Stimulated activated CD4-positive, alpha-beta T cell treated with anti-CD3 and anti-CD28 coated beads, Interleukin-4, amount 100 ng/mL, for 4 hours (primary cell): Measurements from ENCODE around the gene PDE3A.
"Not testable (repeated sequence)": the region's sequence is repeated elsewhere in the genome, so short reads cannot be mapped to it uniquely, and the experiment has no call there.

Experiments used
- DNase-seq, 2 experiments: peaks; one replicate each; pipeline ENCODE4 v3.0.0-alpha.2; 2020

PDE3A gene

GRCh38 chr12:20368114-20368650, at the start of gene PDE3A:
Gene PDE3A (plus strand): TSS chr12:20368537. CDS start chr12:20369285, 748 bp downstream.
- no peak for DNase-seq

- no peak for DNase-seq
These were observed 49.0 kb upstream of the PDE3A start for GRCh38 chr12:20319366-20319765.

- no peak for DNase-seq
These were observed 47.8 kb upstream of the PDE3A start for GRCh38 chr12:20320552-20320951.

- not testable (repeated sequence) for DNase-seq
These were observed 37.4 kb upstream of the PDE3A start for GRCh38 chr12:20330826-20331505.

GRCh38 chr12:20339060-20339459, 29.3 kb upstream of the PDE3A start:
- DNase-seq, result no peak

- DNase-seq, result no peak
These were observed 26.2 kb upstream of the PDE3A start for GRCh38 chr12:20342111-20342510.

- DNase-seq, result no peak
These were observed 22.5 kb upstream of the PDE3A start for GRCh38 chr12:20345866-20346265.

GRCh38 chr12:20350026-20350425, 18.3 kb upstream of the PDE3A start:
- DNase-seq, result no peak

- DNase-seq, result no peak
These were observed 17.8 kb upstream of the PDE3A start for GRCh38 chr12:20350495-20350894.

- DNase-seq, result no peak
These were observed 16.9 kb upstream of the PDE3A start for GRCh38 chr12:20351406-20351805.

- no peak for DNase-seq
These were observed 12.3 kb upstream of the PDE3A start for GRCh38 chr12:20356048-20356447.

- DNase-seq, result no peak
These were observed 7.9 kb upstream of the PDE3A start for GRCh38 chr12:20360407-20360806.

- no peak for DNase-seq
These were observed 6.9 kb upstream of the PDE3A start for GRCh38 chr12:20361416-20361815.

- no peak for DNase-seq
These were observed 3.8 kb upstream of the PDE3A start for GRCh38 chr12:20364501-20364900.

GRCh38 chr12:20366776-20367409, 1.4 kb upstream of the PDE3A start:
- no peak for DNase-seq

- no peak for DNase-seq
These were observed 689 bp upstream of the PDE3A start for GRCh38 chr12:20367583-20368113.

- DNase-seq, result no peak
These were observed 441 bp downstream of the PDE3A start for GRCh38 chr12:20368651-20369304.

- no peak for DNase-seq
These were observed 1.1 kb downstream of the PDE3A start for GRCh38 chr12:20369305-20370013.

GRCh38 chr12:20370014-20370386, 1.7 kb downstream of the PDE3A start:
- DNase-seq, result no peak

GRCh38 chr12:20370866-20371519, 2.7 kb downstream of the PDE3A start:
- DNase-seq, result no peak

GRCh38 chr12:20372326-20373096, 4.2 kb downstream of the PDE3A start:
- no peak for DNase-seq

- no peak for DNase-seq
These were observed 6.5 kb downstream of the PDE3A start for GRCh38 chr12:20374795-20375194.
